Keratinocyte (primary cell): Measurements from ENCODE around the gene VPS50. TPM values are rescaled to one million over a fixed set of nuclear protein-coding genes. Genes with fewer than 3 reads are reported as not detected.

Experiments used
- DNase-seq: peaks from one replicate; pipeline ENCODE4 v3.0.0-alpha.2; 2011; ENCODE audit warnings: low read depth, missing footprints, low spot score
- FAIRE-seq: peaks from 2 replicates; lab custom pipeline; 2011; peaks lifted over from hg19 to GRCh38; lab: Jason Lieb, UNC
- H2AFZ ChIP-seq: 2 replicates; pipeline ENCODE4 v1.6.0; 2012; ENCODE audit warnings: low read length, control low read depth, inconsistent platforms; ENCODE audit not compliant: control insufficient read depth
- H3K27ac ChIP-seq: 2 replicates; pipeline ENCODE4 v1.5.1; 2011; ENCODE audit warnings: low read length; ENCODE audit not compliant: control insufficient read depth, insufficient read depth
- H3K27me3 ChIP-seq: 3 replicates; pipeline ENCODE4 v1.6.0; 2011; ENCODE audit warnings: low read length; ENCODE audit not compliant: control insufficient read depth, insufficient read depth; ENCODE audit errors: extremely low read depth
- H3K36me3 ChIP-seq, 2 experiments: 2 replicates in 1 of 2; 3 replicates in 1 of 2; pipeline ENCODE4 v1.5.1; 2011; ENCODE audit warnings: low read length in 2 of 2, mild to moderate bottlenecking in 1 of 2; ENCODE audit not compliant: control insufficient read depth in 2 of 2, insufficient read depth in 2 of 2; ENCODE audit errors: extremely low read depth in 1 of 2
- H3K4me1 ChIP-seq: 3 replicates; pipeline ENCODE4 v1.5.1; 2011; ENCODE audit warnings: low read length; ENCODE audit not compliant: control insufficient read depth, insufficient read depth; ENCODE audit errors: extremely low read depth
- H3K4me2 ChIP-seq: 3 replicates; pipeline ENCODE4 v1.6.0; 2011; ENCODE audit warnings: low read depth, low read length; ENCODE audit not compliant: control insufficient read depth, insufficient read depth; ENCODE audit errors: extremely low read depth
- H3K4me3 ChIP-seq, 3 experiments: fragments of 200-600 bp in 1 of 3; sonication (generic) in 1 of 3; 2 replicates in 2 of 3; 3 replicates in 1 of 3; pipeline ENCODE4 v1.5.1; 2011 to 2016; ENCODE audit warnings: low read length in 3 of 3, mild to moderate bottlenecking in 3 of 3, control low read depth in 2 of 3, inconsistent platforms in 1 of 3, low read depth in 1 of 3, mixed read lengths in 1 of 3, mixed run types in 1 of 3, moderate library complexity in 1 of 3; ENCODE audit not compliant: control insufficient read depth in 2 of 3, insufficient read depth in 2 of 3; ENCODE audit errors: extremely low read depth in 1 of 3
- H3K79me2 ChIP-seq: 2 replicates; pipeline ENCODE4 v1.6.0; 2012; ENCODE audit warnings: low read length; ENCODE audit not compliant: control insufficient read depth, insufficient read depth
- H3K9ac ChIP-seq: 3 replicates; pipeline ENCODE4 v1.6.0; 2011; ENCODE audit warnings: low read length; ENCODE audit not compliant: control insufficient read depth, insufficient read depth; ENCODE audit errors: extremely low read depth
- H3K9me1 ChIP-seq: 3 replicates; pipeline ENCODE4 v1.6.0; 2011; ENCODE audit warnings: low read length; ENCODE audit not compliant: control insufficient read depth, insufficient read depth; ENCODE audit errors: extremely low read depth
- H3K9me3 ChIP-seq: 2 replicates; pipeline ENCODE4 v1.5.1; 2012; ENCODE audit warnings: low read depth, low read length; ENCODE audit not compliant: control insufficient read depth
- H4K20me1 ChIP-seq: 3 replicates; pipeline ENCODE4 v1.6.0; 2011; ENCODE audit warnings: low read length; ENCODE audit not compliant: control insufficient read depth, insufficient read depth; ENCODE audit errors: extremely low read depth
- EZH2 ChIP-seq: IDR thresholded peaks from one replicate; pipeline ENCODE4 v1.6.1; 2012; ENCODE audit warnings: inconsistent platforms, mild to moderate bottlenecking, low read length, moderate library complexity
- dilution Hi-C: fragments of 300-500 bp; cut with MboI; formaldehyde crosslinking; loops from one replicate; pipeline ENCODE4 v1.7.0; 2020; ENCODE audit warnings: low sequenced_read_pairs; ENCODE audit not compliant: extremely low pct_ligation_motif_present
- polyA plus RNA-seq, 5 experiments: library from polyadenylated mRNA; depleted of rRNA in 3 of 5; stranded (reverse) in 3 of 5; stranded (forward) in 1 of 5; unstranded in 1 of 5; fragments of >200 nt; gene quantifications; 1 replicate in 1 of 5; 2 replicates in 3 of 5; 3 replicates in 1 of 5; pipeline versions ENCODE4 v1.2.1 to v1.2.3, GENCODE V29; 2011 to 2012; ENCODE audit warnings: missing spikeins in 2 of 5, low read depth in 1 of 5, low replicate concordance in 1 of 5
- TF ChIP-seq, protein P1 (sequence below), 3 experiments: IDR thresholded peaks in 1 of 3; conservative IDR thresholded peaks in 1 of 3; optimal IDR thresholded peaks in 1 of 3; 2 replicates in 2 of 3; 3 replicates in 1 of 3; pipeline versions ENCODE3 to v1.5.1; 2011; ENCODE audit warnings: low read length in 3 of 3, mild to moderate bottlenecking in 3 of 3, moderate library complexity in 2 of 3, control low read depth in 1 of 3, inconsistent platforms in 1 of 3; ENCODE audit not compliant: insufficient read depth in 2 of 3; ENCODE audit errors: extremely low read depth in 1 of 3

Gene VPS50
- polyA plus RNA-seq, 1 donor (not counting 4 experiments of a cell fraction or from before 2014, with no cell fraction given) = 17.0 TPM

GRCh38 chr7:93390660-93391059, 158.5 kb downstream of the VPS50 start:
- Histone ChIP-seq H4K20me1 (no peaks in the 10 kb centered on the region), H3K36me3 (no peaks in the 10 kb centered on the region), H3K27ac (no peak overlapping the region), H3K4me1 (no peaks in the 10 kb centered on the region), H3K9me1 (no peaks in the 10 kb centered on the region), H3K9me3 (no peaks in the 10 kb centered on the region), H3K4me3 (no peak overlapping the region), H3K4me2 (no peak overlapping the region), H2AFZ (no peak overlapping the region), H3K79me2 (no peaks in the 10 kb centered on the region), H3K27me3 (no peaks in the 10 kb centered on the region), H3K9ac (no peak overlapping the region)
- dilution Hi-C loops = no loop called here
- FAIRE-seq (no peak), DNase-seq (no peak)
- TF ChIP-seq, protein P1, sequence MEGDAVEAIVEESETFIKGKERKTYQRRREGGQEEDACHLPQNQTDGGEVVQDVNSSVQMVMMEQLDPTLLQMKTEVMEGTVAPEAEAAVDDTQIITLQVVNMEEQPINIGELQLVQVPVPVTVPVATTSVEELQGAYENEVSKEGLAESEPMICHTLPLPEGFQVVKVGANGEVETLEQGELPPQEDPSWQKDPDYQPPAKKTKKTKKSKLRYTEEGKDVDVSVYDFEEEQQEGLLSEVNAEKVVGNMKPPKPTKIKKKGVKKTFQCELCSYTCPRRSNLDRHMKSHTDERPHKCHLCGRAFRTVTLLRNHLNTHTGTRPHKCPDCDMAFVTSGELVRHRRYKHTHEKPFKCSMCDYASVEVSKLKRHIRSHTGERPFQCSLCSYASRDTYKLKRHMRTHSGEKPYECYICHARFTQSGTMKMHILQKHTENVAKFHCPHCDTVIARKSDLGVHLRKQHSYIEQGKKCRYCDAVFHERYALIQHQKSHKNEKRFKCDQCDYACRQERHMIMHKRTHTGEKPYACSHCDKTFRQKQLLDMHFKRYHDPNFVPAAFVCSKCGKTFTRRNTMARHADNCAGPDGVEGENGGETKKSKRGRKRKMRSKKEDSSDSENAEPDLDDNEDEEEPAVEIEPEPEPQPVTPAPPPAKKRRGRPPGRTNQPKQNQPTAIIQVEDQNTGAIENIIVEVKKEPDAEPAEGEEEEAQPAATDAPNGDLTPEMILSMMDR (optimal IDR thresholded peaks at IDR 0.05 in 1 of 3, IDR thresholded peaks at IDR 0.05 in 1 of 3, conservative IDR thresholded peaks at IDR 0.05 in 1 of 3; ENCODE audit: extremely low read depth in 1 of 3, insufficient read depth in 2 of 3, low read length in 3 of 3) = no peak
- no peak for TF ChIP-seq EZH2

DNA sequence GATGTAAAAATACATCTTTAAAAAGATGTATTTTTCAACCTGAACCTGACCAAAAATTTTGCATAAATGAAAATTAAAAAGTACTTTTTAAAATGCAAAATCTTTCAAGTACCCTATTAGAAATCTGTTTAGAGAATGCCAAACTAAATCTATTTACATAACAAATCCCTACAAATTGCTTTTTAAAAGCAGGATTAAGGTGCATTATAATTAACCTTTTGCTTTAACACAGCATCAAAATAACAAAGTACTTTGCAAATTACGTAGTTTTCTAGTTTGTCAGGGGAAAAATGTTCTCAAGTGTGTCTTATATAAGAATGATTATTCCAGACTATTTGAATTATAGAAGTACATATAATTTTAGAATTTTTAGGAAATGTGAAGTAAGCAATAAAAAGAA, 160.8 kb downstream of the VPS50 start:
- DNase-seq (no peak), FAIRE-seq (no peak)
- H3K4me2 ChIP-seq = no peak overlapping the region
- H2AFZ ChIP-seq = no peak overlapping the region
- no peak overlapping the region for H3K27ac ChIP-seq
- no peaks in the 10 kb centered on the region for H3K27me3 ChIP-seq
- H3K9ac ChIP-seq = no peak overlapping the region
- no peak overlapping the region for H3K4me3 ChIP-seq
- dilution Hi-C loops = no loop called here
- H3K4me1 ChIP-seq = no peaks in the 10 kb centered on the region
- no peaks in the 10 kb centered on the region for H3K36me3 ChIP-seq
- H3K9me3 ChIP-seq = no peaks in the 10 kb centered on the region
- no peaks in the 10 kb centered on the region for H4K20me1 ChIP-seq
- no peaks in the 10 kb centered on the region for H3K79me2 ChIP-seq
- no peaks in the 10 kb centered on the region for H3K9me1 ChIP-seq
- TF ChIP-seq EZH2 = no peak
- TF ChIP-seq, protein P1 (optimal IDR thresholded peaks at IDR 0.05 in 1 of 3, IDR thresholded peaks at IDR 0.05 in 1 of 3, conservative IDR thresholded peaks at IDR 0.05 in 1 of 3; ENCODE audit: extremely low read depth in 1 of 3, insufficient read depth in 2 of 3, low read length in 3 of 3) = no peak
